ENCODE data around the gene ASB7. TPM values are rescaled to one million over a fixed set of nuclear protein-coding genes. Genes with fewer than 3 reads are reported as not detected.

The ASB7 gene
- total RNA-seq, 1 donor, result 13.8 TPM

DNA sequence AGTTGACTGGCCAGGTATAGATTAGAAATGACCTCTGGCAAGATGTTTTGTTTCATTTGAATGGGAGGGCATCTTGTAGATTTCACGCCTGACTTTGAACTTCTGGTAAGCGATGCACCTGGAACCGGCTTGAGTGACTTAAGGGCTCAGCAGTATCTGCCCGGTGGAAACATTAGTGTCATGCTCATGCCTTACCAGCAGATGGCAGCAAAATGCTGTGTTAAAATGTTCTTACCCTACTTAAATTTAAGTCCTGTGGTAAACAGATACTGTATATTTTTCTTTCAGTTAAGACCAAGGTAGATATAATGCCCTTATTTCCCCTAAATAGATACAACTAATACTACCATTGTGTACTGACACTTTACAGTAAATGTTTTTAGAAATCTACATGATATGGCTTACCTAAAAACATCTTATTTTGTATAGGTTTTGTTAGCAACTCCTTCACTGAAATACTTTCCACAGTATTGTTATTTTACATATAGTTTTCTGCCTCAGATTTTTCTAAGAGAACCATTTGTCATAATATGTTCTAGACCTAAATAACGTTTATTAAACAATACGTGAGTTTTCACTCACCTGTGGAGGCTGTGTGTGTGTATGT lies 25.5 kb downstream of the ASB7 start:
- TF ChIP-seq, protein P1, sequence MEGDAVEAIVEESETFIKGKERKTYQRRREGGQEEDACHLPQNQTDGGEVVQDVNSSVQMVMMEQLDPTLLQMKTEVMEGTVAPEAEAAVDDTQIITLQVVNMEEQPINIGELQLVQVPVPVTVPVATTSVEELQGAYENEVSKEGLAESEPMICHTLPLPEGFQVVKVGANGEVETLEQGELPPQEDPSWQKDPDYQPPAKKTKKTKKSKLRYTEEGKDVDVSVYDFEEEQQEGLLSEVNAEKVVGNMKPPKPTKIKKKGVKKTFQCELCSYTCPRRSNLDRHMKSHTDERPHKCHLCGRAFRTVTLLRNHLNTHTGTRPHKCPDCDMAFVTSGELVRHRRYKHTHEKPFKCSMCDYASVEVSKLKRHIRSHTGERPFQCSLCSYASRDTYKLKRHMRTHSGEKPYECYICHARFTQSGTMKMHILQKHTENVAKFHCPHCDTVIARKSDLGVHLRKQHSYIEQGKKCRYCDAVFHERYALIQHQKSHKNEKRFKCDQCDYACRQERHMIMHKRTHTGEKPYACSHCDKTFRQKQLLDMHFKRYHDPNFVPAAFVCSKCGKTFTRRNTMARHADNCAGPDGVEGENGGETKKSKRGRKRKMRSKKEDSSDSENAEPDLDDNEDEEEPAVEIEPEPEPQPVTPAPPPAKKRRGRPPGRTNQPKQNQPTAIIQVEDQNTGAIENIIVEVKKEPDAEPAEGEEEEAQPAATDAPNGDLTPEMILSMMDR (IDR thresholded peaks at IDR 0.05; ENCODE audit: insufficient read depth, low read length), result peak; percentile 75
- H3K4me3 ChIP-seq (ENCODE audit: low read depth, low read length), result no peak overlapping the region
- peak; percentile 92 for DNase-seq (ENCODE audit: low read depth)

DNA sequence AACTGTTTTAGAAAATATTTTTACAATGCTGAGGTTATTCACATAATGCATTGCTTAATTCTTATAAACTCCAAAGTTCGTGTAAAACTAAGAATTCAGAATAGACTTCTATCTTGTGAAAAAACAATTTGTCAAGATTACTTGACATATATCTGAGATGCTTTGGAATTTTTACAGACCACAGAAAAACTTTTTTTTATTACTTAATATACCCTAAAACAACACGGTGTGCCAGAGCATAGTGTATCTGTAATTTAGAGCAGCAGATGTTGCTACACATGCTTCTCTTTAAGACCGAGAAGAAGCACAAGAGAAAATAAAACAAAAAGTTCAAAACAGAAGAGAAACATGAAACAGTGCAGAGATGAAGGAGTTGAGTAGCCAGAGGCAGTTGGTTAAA lies 26.4 kb downstream of the ASB7 start:
- peak; percentile 88 for DNase-seq (ENCODE audit: low read depth)
- no peak overlapping the region for H3K4me3 ChIP-seq (ENCODE audit: low read depth, low read length)
- TF ChIP-seq, protein P1 (IDR thresholded peaks at IDR 0.05; ENCODE audit: insufficient read depth, low read length), result no peak

DNA sequence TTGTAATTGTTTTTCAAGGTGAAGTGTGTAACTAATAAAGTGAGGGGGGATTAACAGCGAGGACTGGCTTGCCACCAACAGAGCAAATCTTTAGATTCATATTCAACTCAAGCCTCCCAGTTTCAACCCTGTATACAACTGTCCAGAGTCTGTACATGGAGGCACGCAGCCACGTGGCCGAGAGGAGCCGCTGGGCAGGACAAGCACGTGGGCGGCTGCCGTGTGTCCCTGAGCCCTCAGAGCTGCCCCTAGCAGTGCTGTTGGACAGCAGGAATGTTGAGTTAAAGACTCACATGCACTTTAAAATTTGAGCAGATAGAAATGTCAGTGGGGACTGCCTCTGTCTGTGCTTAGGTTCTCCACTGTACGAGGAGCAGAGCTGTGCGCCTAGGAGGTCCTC lies 29.4 kb downstream of the ASB7 start:
- no peak for DNase-seq (ENCODE audit: low read depth)
- no peak overlapping the region for H3K4me3 ChIP-seq (ENCODE audit: low read depth, low read length)
- TF ChIP-seq, protein P1 (IDR thresholded peaks at IDR 0.05; ENCODE audit: insufficient read depth, low read length), result no peak

DNA sequence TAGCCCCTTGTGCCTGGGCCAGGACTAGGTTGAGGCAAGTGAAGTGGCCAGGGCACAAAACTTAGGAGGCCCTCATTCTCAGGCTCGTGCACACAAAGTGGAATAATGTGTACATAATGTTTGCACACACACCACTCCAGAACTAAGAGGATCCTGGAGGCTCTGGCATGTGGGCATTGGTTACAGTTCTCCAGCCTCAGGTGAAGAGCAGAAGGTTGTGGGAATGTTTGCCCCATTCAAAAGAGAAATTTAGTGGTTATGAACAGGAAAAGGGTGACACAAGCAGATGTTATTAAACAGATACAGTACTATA lies 31.3 kb downstream of the ASB7 start:
- no peak overlapping the region for H3K4me3 ChIP-seq (ENCODE audit: low read depth, low read length)
- TF ChIP-seq, protein P1 (IDR thresholded peaks at IDR 0.05; ENCODE audit: insufficient read depth, low read length), result no peak
- no peak for DNase-seq (ENCODE audit: low read depth)

DNA sequence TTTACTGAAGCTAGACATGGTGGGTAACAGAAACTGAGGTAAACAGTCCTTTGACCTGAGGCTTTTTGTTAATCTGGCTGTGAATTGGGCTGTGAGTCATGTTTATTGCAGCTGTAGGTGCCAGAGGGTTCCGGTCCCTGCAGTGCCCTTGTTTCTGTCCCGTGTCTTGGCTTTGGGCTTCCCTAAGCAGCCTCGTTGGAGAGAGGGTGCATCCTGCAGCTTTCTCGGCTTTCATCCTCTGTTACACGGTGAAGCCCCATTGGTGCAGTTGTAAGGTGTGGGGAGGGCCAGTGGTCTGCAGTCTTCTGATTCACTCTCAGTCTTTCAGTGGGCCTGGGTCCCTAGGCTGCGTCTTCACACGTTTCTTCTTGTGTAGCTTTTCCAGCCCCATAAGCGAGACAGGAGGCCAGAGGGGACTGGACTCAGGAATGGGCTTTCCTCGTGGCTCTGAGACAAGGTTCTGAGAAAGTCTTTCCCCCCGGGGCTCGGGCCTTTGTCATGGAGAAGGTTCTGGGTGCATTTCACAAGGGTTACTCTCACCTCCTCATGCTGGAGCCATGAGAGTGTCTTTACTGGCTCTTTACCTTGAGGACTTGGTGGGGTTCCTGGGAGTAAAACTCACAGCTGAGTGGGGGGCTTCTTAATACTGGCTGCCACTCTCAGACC lies 33.1 kb downstream of the ASB7 start:
- H3K4me3 ChIP-seq (ENCODE audit: low read depth, low read length), result no peak overlapping the region
- DNase-seq (ENCODE audit: low read depth), result no peak
- TF ChIP-seq, protein P1 (IDR thresholded peaks at IDR 0.05; ENCODE audit: insufficient read depth, low read length), result no peak

DNA sequence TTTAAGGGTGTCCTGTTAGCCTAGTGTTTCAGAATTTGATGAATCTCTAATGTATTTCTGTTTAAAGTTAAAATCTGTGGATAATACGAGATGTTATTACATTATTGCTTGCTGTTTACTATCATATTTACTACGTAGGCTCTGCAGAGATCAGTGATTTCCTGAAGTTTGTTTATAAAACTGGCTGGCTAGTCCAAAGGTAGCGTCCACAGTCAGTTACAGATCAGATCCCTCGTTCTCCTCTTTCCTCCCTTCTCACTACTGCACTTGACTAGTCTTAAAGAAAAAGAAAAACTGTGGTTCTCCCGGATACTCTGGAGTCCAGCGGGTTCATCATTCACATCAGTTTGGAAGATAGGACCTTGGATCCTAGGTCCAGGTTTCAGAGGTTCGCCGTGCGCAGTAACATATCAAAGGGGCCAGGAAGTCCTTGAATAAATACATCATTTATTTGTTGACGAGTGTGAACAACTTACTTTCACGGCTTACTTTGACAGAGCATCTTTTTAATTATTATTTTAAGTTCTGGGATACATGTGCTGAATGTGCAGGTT lies 35.9 kb downstream of the ASB7 start:
- TF ChIP-seq, protein P1 (IDR thresholded peaks at IDR 0.05; ENCODE audit: insufficient read depth, low read length), result no peak
- no peak for DNase-seq (ENCODE audit: low read depth)
- H3K4me3 ChIP-seq (ENCODE audit: low read depth, low read length), result no peak overlapping the region

Measured in fibroblast of the aortic adventitia (primary cell).